ENCODE data around the gene SH3PXD2A. TPM values are rescaled to one million over a fixed set of nuclear protein-coding genes. Genes with fewer than 3 reads are reported as not detected.

Gene SH3PXD2A
- total RNA-seq, 1 donor from 2014 or later = 56.2 TPM

- intact Hi-C loops (cut with DNase I) = loop anchor here (5.0 to 10.0 kb wide), 2 partner anchors 185 to 257 kb away; partner anchors contain the start of gene SH3PXD2A
- Histone ChIP-seq H3K27me3 (no peaks in the 10 kb centered on the region), H3K4me3 (no peak overlapping the region), H3K36me3 (peaks cover 0 to 28% of the 10 kb centered on the region in 2 donors), H3K9me3 (no peaks in the 10 kb centered on the region), H3K4me1 (peaks cover 21% of the 10 kb centered on the region), H3K27ac (peak overlapping the region; percentile 68)
- TF ChIP-seq POLR2A (IDR thresholded peaks at IDR 0.05) = no peak
- no peak for TF ChIP-seq CTCF (IDR thresholded peaks at IDR 0.05)
- no peak for TF ChIP-seq POLR2AphosphoS5 (IDR thresholded peaks at IDR 0.05; ENCODE audit: insufficient read depth in 1 of 2, low read depth in 1 of 2)
- DNase-seq (ENCODE audit: extremely low spot score in 2 of 2) = no peak
These were observed 255.5 kb downstream of the SH3PXD2A start for GRCh38 chr10:103599907-103600306.

- Histone ChIP-seq H3K4me1 (peaks cover 21% of the 10 kb centered on the region), H3K9me3 (no peaks in the 10 kb centered on the region), H3K27me3 (no peaks in the 10 kb centered on the region), H3K4me3 (no peak overlapping the region), H3K36me3 (peaks cover 0 to 24% of the 10 kb centered on the region in 2 donors), H3K27ac (peak overlapping the region; percentile 68)
- DNase-seq (ENCODE audit: extremely low spot score in 2 of 2) = no peak
- TF ChIP-seq POLR2AphosphoS5 (IDR thresholded peaks at IDR 0.05; ENCODE audit: insufficient read depth in 1 of 2, low read depth in 1 of 2) (no peak), POLR2A (IDR thresholded peaks at IDR 0.05) (no peak), CTCF (IDR thresholded peaks at IDR 0.05) (no peak)
- intact Hi-C loops (cut with DNase I) = loop anchor here (10.0 kb wide), 1 partner anchor 184 kb away; no protein-coding TSS in a partner anchor
These were observed 256.2 kb downstream of the SH3PXD2A start for GRCh38 chr10:103599211-103599610.

- DNase-seq (ENCODE audit: extremely low spot score in 2 of 2) = no peak
- TF ChIP-seq POLR2A (IDR thresholded peaks at IDR 0.05) (no peak), POLR2AphosphoS5 (IDR thresholded peaks at IDR 0.05; ENCODE audit: insufficient read depth in 1 of 2, low read depth in 1 of 2) (peak; percentile 11 to 55), CTCF (IDR thresholded peaks at IDR 0.05) (peak; percentile 49 to 70 (median 70))
These were observed 256.7 kb downstream of the SH3PXD2A start for GRCh38 chr10:103598654-103599115.

GRCh38 chr10:103597003-103597402 lies 258.4 kb downstream of the SH3PXD2A start:
- peaks cover 0 to 7% of the 10 kb centered on the region in 2 donors for H3K36me3 ChIP-seq
- intact Hi-C loops (cut with DNase I) = loop anchor here (10.0 kb wide), 1 partner anchor 182 kb away; no protein-coding TSS in a partner anchor

More at GRCh38 chr10:103598654-103599115, 256.7 kb downstream of the SH3PXD2A start:
- Histone ChIP-seq H3K4me1 (peaks cover 21% of the 10 kb centered on the region), H3K27me3 (no peaks in the 10 kb centered on the region), H3K27ac (peak overlapping the region; percentile 74), H3K9me3 (no peaks in the 10 kb centered on the region), H3K4me3 (no peak overlapping the region), H3K36me3 (peaks cover 0 to 24% of the 10 kb centered on the region in 2 donors)
- intact Hi-C loops (cut with DNase I) = loop anchor here (10.0 kb wide), 1 partner anchor 184 kb away; no protein-coding TSS in a partner anchor

More at GRCh38 chr10:103597003-103597402, 258.4 kb downstream of the SH3PXD2A start:
- H3K9me3 ChIP-seq = no peaks in the 10 kb centered on the region
- peaks cover 21% of the 10 kb centered on the region for H3K4me1 ChIP-seq
- no peak for TF ChIP-seq CTCF (IDR thresholded peaks at IDR 0.05)
- TF ChIP-seq POLR2AphosphoS5 (IDR thresholded peaks at IDR 0.05; ENCODE audit: insufficient read depth in 1 of 2, low read depth in 1 of 2) = no peak
- no peak for TF ChIP-seq POLR2A (IDR thresholded peaks at IDR 0.05)
- H3K27ac ChIP-seq = peak overlapping the region; percentile 47
- no peak overlapping the region for H3K4me3 ChIP-seq
- no peaks in the 10 kb centered on the region for H3K27me3 ChIP-seq
- DNase-seq (ENCODE audit: extremely low spot score in 2 of 2) = no peak
